Measurements from ENCODE around the gene DCST1. TPM values are rescaled to one million over a fixed set of nuclear protein-coding genes. Genes with fewer than 3 reads are reported as not detected.
A peak's percentile ranks its signal among the peaks of the same experiment; 100 is the strongest.

The DCST1 gene
- total RNA-seq, 1 experiment from 2014 or later, result 0.15 TPM

DNA sequence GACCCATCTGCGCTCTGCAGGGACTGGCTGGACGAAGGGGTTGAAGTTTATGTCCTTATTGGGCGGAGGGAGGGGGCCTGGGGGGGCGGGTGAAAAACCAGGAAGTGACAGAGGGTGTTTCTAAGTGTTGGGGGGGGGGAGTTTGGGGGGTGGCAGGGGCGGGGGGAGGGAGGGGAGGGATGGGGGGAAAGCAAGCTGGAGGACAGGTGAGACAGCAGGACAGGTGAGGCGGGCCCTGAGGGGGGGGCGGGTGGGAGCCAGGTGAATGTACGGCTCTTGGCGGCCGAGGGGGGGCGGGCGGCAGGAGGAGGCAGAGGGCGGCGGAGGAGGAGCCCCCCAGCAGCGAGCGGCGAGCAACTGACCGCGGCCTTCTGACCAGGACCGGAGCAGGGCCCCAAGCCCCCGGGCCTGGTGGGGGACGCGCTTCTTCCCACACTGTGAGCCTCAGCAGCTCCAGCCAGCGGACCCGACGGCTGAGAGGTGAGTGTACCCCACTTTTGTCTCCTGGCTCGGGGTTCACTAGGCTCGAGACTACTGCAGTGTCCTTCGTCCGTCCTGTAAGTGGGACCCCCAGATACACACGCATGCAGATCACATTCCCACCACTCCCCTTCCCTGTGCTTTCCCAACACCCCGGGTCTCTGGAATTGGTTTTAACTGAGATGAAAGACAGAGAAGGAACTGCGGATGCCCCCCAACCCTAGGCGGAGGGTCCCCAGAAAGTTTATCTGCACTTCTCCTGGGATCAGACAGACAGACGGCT, 31.0 kb upstream of the DCST1 start, which contains the start of gene ZBTB7B (continued):
- TF ChIP-seq, protein P1, sequence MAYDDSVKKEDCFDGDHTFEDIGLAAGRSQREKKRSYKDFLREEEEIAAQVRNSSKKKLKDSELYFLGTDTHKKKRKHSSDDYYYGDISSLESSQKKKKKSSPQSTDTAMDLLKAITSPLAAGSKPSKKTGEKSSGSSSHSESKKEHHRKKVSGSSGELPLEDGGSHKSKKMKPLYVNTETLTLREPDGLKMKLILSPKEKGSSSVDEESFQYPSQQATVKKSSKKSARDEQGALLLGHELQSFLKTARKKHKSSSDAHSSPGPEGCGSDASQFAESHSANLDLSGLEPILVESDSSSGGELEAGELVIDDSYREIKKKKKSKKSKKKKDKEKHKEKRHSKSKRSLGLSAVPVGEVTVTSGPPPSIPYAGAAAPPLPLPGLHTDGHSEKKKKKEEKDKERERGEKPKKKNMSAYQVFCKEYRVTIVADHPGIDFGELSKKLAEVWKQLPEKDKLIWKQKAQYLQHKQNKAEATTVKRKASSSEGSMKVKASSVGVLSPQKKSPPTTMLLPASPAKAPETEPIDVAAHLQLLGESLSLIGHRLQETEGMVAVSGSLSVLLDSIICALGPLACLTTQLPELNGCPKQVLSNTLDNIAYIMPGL (CRISPR knock-in tag; IDR thresholded peaks at IDR 0.05), result no peak
- TF ChIP-seq TEAD1 (CRISPR knock-in tag; IDR thresholded peaks at IDR 0.05), result no peak
- no peak for TF ChIP-seq ZNF416 (CRISPR knock-in tag; IDR thresholded peaks at IDR 0.05)
- TF ChIP-seq, protein P2, sequence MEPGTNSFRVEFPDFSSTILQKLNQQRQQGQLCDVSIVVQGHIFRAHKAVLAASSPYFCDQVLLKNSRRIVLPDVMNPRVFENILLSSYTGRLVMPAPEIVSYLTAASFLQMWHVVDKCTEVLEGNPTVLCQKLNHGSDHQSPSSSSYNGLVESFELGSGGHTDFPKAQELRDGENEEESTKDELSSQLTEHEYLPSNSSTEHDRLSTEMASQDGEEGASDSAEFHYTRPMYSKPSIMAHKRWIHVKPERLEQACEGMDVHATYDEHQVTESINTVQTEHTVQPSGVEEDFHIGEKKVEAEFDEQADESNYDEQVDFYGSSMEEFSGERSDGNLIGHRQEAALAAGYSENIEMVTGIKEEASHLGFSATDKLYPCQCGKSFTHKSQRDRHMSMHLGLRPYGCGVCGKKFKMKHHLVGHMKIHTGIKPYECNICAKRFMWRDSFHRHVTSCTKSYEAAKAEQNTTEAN (CRISPR knock-in tag; IDR thresholded peaks at IDR 0.05), result no peak
- no peak for TF ChIP-seq ZNF121 (CRISPR knock-in tag; IDR thresholded peaks at IDR 0.05)

DNA sequence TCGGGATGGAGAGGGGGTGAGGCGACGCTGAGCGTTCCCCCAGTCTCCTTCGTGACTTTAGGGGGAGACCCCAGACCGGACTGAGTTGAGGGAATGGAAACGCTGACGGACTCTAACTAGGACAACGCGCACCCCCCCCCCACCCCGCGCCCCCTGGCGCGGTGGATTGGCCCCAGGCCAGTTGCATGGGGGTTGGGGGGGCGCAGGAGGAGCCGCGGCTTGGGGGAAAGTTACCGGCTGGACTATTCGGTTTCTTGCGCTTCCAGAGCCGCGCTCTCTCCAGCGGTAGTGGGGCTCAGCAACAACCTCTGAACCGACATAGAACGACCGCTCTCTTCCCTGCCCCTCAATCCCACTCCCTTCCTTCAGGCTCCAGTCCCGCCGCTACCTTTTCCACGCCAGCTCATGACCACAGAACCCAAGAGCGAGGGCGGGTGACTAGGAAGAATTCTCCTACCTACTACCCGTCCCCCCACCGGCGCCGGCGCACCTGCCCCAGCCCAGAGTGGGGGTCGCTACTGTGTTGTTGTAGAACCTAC, 30.3 kb upstream of the DCST1 start:
- DNase-seq (ENCODE audit: low spot score), result peak; percentile 41
- peak overlapping the region; percentile 92 for H3K4me3 Mint-ChIP-seq
- ATAC-seq, result no peak
- POLR2A ChIA-PET, result interaction anchor here (1.0 to 13.0 kb wide), 3 partner anchors 9 to 32 kb away, joined by 5 to 176 read pairs (median 28); partner anchors contain the start of genes CKS1B and SHC1
- H3K9me3 Mint-ChIP-seq, result no peaks in the 10 kb centered on the region
- H3K27ac Mint-ChIP-seq, result peak overlapping the region; percentile 78
- CTCF ChIA-PET, result interaction anchor here (1.0 to 2.1 kb wide), 8 partner anchors 9 to 164 kb away, joined by 3 to 30 read pairs (median 4); partner anchors contain the start of gene SHC1
- no peak for TF ChIP-seq ZNF219 (CRISPR knock-in tag; IDR thresholded peaks at IDR 0.05; ENCODE audit: borderline replicate concordance)
- TF ChIP-seq, protein P3, sequence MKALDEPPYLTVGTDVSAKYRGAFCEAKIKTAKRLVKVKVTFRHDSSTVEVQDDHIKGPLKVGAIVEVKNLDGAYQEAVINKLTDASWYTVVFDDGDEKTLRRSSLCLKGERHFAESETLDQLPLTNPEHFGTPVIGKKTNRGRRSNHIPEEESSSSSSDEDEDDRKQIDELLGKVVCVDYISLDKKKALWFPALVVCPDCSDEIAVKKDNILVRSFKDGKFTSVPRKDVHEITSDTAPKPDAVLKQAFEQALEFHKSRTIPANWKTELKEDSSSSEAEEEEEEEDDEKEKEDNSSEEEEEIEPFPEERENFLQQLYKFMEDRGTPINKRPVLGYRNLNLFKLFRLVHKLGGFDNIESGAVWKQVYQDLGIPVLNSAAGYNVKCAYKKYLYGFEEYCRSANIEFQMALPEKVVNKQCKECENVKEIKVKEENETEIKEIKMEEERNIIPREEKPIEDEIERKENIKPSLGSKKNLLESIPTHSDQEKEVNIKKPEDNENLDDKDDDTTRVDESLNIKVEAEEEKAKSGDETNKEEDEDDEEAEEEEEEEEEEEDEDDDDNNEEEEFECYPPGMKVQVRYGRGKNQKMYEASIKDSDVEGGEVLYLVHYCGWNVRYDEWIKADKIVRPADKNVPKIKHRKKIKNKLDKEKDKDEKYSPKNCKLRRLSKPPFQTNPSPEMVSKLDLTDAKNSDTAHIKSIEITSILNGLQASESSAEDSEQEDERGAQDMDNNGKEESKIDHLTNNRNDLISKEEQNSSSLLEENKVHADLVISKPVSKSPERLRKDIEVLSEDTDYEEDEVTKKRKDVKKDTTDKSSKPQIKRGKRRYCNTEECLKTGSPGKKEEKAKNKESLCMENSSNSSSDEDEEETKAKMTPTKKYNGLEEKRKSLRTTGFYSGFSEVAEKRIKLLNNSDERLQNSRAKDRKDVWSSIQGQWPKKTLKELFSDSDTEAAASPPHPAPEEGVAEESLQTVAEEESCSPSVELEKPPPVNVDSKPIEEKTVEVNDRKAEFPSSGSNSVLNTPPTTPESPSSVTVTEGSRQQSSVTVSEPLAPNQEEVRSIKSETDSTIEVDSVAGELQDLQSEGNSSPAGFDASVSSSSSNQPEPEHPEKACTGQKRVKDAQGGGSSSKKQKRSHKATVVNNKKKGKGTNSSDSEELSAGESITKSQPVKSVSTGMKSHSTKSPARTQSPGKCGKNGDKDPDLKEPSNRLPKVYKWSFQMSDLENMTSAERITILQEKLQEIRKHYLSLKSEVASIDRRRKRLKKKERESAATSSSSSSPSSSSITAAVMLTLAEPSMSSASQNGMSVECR (CRISPR knock-in tag; IDR thresholded peaks at IDR 0.05; ENCODE audit: borderline replicate concordance), result 0 out of 2 replicates have a peak, but pooled peaks have one; percentile 25
- H3K36me3 Mint-ChIP-seq, result no peaks in the 10 kb centered on the region
- H3K4me1 Mint-ChIP-seq, result peaks cover 38% of the 10 kb centered on the region
- H3K27me3 Mint-ChIP-seq (ENCODE audit: low read depth), result no peaks in the 10 kb centered on the region; the same call in 1 of the 2 replicates

DNA sequence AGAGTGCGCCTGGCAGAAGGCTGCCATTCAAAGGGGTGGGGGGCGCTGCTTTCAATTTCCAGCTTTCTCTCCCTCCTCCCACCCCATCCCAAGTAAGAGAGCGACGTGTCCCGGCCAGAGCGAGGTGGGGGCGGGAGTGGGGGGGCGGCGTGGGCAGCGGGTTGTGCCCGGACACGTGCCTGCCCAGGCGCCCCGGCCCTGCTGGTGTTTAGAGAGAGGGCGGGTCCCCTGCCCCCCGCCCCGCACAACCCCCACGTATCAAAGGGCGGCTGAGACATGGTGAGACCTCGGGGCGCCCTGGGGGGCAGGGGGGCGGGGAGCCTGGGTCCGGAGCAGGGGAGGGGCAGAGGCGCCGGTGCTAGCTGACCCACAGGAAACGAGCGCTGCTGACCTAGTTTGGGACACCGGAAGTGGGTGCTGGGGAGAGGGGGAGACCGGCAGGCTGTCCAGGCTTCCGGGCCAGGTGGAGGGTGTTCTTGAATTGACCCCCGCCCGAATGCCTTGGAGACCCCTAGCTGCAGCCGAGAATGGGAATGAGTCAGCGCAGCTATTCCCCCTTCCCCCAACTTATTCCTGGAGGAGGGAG, 29.8 kb upstream of the DCST1 start:
- Mint-ChIP-seq H3K4me3 (peak overlapping the region; percentile 92), H3K27me3 (ENCODE audit: low read depth) (no peaks in the 10 kb centered on the region), H3K4me1 (peaks cover 39% of the 10 kb centered on the region), H3K36me3 (no peaks in the 10 kb centered on the region), H3K9me3 (no peaks in the 10 kb centered on the region), H3K27ac (peak overlapping the region; percentile 94)
- DNase-seq (ENCODE audit: low spot score) (peak; percentile 70), ATAC-seq (no peak)
- CTCF ChIA-PET, result interaction anchor here (0.7 to 2.1 kb wide), 12 partner anchors 8 to 164 kb away, joined by 3 to 30 read pairs (median 4); partner anchors contain the start of genes ADAM15, LENEP and SHC1
- TF ChIP-seq, protein P4, sequence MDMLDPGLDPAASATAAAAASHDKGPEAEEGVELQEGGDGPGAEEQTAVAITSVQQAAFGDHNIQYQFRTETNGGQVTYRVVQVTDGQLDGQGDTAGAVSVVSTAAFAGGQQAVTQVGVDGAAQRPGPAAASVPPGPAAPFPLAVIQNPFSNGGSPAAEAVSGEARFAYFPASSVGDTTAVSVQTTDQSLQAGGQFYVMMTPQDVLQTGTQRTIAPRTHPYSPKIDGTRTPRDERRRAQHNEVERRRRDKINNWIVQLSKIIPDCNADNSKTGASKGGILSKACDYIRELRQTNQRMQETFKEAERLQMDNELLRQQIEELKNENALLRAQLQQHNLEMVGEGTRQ (CRISPR knock-in tag; IDR thresholded peaks at IDR 0.05), result 0 out of 2 replicates have a peak, but pooled peaks have one; percentile 34
- TF ChIP-seq, protein P1 (CRISPR knock-in tag; IDR thresholded peaks at IDR 0.05), result no peak
- POLR2A ChIA-PET, result interaction anchor here (1.0 to 13.0 kb wide), 5 partner anchors 9 to 75 kb away, joined by 3 to 176 read pairs (median 5); partner anchors contain the start of genes CKS1B, EFNA3, EFNA4 and SHC1
